A549 (cell line): ENCODE measurements around the gene TBPL2. TPM values are rescaled to one million over a fixed set of nuclear protein-coding genes. Genes with fewer than 3 reads are reported as not detected.
A peak's percentile ranks its signal among the peaks of the same experiment; 100 is the strongest.

Source experiments
- ATAC-seq, 2 experiments: fragments of 200-7000 bp in 1 of 2; fragments of >200 bp in 1 of 2; cut with Nextera tagmentation in 1 of 2; cut with Tn5 transposase in 1 of 2; 3 replicates each; pipeline versions ENCODE4 v1.8.0 to v1.9.1; 2018 to 2020; ENCODE audit warnings: mild to moderate bottlenecking in 1 of 2, moderate library complexity in 1 of 2
- CTCF ChIA-PET: fragments of 300-600 bp; sonication (Branson Sonifier 250); formaldehyde crosslinking; extraction: SDS; loops from one replicate; lab custom pipeline; 2021; ENCODE audit warnings: antibody characterized with exemption, inconsistent platforms; lab: Yijun Ruan, JAX
- POLR2A ChIA-PET: fragments of 350-600 bp; formaldehyde crosslinking; extraction: SDS; loops from one replicate; lab custom pipeline; 2021; ENCODE audit warnings: antibody characterized with exemption, inconsistent platforms; lab: Yijun Ruan, JAX
- DNase-seq, 2 experiments: peaks; one replicate each; pipeline versions ENCODE4 v3.0.0 to v3.0.0-alpha.2; 2011 to 2016; ENCODE audit warnings: low read depth in 1 of 2, low spot score in 1 of 2
- FAIRE-seq: peaks from 2 replicates; lab custom pipeline; 2011; peaks lifted over from hg19 to GRCh38; lab: Jason Lieb, UNC
- H3K27ac ChIP-seq, 2 experiments: fragments of >200 bp; sonication (Bioruptor Twin); formaldehyde crosslinking; 3 replicates each; pipeline ENCODE4 v1.5.1; 2016 to 2017
- H3K4me1 ChIP-seq: fragments of >200 bp; sonication (Bioruptor Twin); formaldehyde crosslinking; 3 replicates; pipeline ENCODE4 v1.6.1; 2016
- H3K4me2 ChIP-seq: fragments of >200 bp; sonication (Bioruptor Twin); formaldehyde crosslinking; 3 replicates; pipeline ENCODE4 v1.6.1; 2016
- H3K4me3 ChIP-seq: fragments of >200 bp; sonication (Bioruptor Twin); formaldehyde crosslinking; 3 replicates; pipeline ENCODE4 v1.5.1; 2016
- H3K9me3 ChIP-seq: fragments of >200 bp; sonication (Bioruptor Twin); formaldehyde crosslinking; 3 replicates; pipeline ENCODE4 v1.6.1; 2016
- CEBPB ChIP-seq, 2 experiments: fragments of >200 bp in 1 of 2; sonication (Bioruptor Twin) in 1 of 2; formaldehyde crosslinking in 1 of 2; IDR thresholded peaks; 2 replicates each; pipeline ENCODE4 v1.6.1; 2012 to 2016
- CHD4 ChIP-seq: fragments of 200-600 bp; sonication (generic); IDR thresholded peaks from 2 replicates; pipeline ENCODE4 v1.6.1; 2016; ENCODE audit warnings: antibody characterized with exemption, mild to moderate bottlenecking, borderline replicate concordance
- EHF ChIP-seq: fragments of 250-450 bp; sonication (Bioruptor Pico); IDR thresholded peaks from 2 replicates; pipeline ENCODE4 v1.5.0; 2020; ENCODE audit warnings: mild to moderate bottlenecking
- EHMT2 ChIP-seq: fragments of 200-600 bp; sonication (generic); IDR thresholded peaks from 2 replicates; pipeline ENCODE4 v1.6.1; 2016; ENCODE audit warnings: antibody characterized with exemption, low read depth, mild to moderate bottlenecking, moderate library complexity
- EP300 ChIP-seq, 2 experiments: fragments of >200 bp; sonication (Bioruptor Twin); formaldehyde crosslinking; IDR thresholded peaks; 2 replicates in 1 of 2; 3 replicates in 1 of 2; pipeline ENCODE4 v1.6.1; 2016 to 2017
- ESRRA ChIP-seq: fragments of 150-350 bp; IDR thresholded peaks from 2 replicates; pipeline ENCODE4 v1.6.1; 2014; ENCODE audit warnings: mild to moderate bottlenecking, low read length, borderline replicate concordance
- FOSB ChIP-seq: fragments of 250-450 bp; sonication (Bioruptor Pico); IDR thresholded peaks from 2 replicates; pipeline ENCODE4 v1.5.0; 2020; ENCODE audit warnings: mild to moderate bottlenecking, moderate library complexity
- GATA3 ChIP-seq: IDR thresholded peaks from 2 replicates; pipeline ENCODE4 v1.6.1; 2012; ENCODE audit warnings: borderline replicate concordance
- HEYL ChIP-seq: fragments of 250-450 bp; sonication (Bioruptor Pico); IDR thresholded peaks from 2 replicates; pipeline ENCODE4 v1.8.0; 2021; ENCODE audit warnings: mild to moderate bottlenecking, moderate library complexity
- HMGXB4 ChIP-seq: fragments of 250-450 bp; sonication (Bioruptor Pico); IDR thresholded peaks from 2 replicates; pipeline ENCODE4 v1.5.0; 2021; ENCODE audit warnings: mild to moderate bottlenecking, moderate library complexity, borderline replicate concordance
- HOXB13 ChIP-seq: fragments of 250-450 bp; sonication (Bioruptor Pico); IDR thresholded peaks from 2 replicates; pipeline ENCODE4 v1.5.0; 2020; ENCODE audit warnings: low read depth, mild to moderate bottlenecking, moderate library complexity
- KDM5A ChIP-seq: fragments of 200-600 bp; sonication (generic); IDR thresholded peaks from 2 replicates; pipeline ENCODE4 v1.6.1; 2016; ENCODE audit warnings: antibody characterized with exemption, mild to moderate bottlenecking
- MAFK ChIP-seq: fragments of 450-650 bp; IDR thresholded peaks from 2 replicates; pipeline ENCODE4 v1.6.1; 2014; ENCODE audit not compliant: partially characterized antibody
- MAX ChIP-seq: IDR thresholded peaks from 2 replicates; pipeline ENCODE4 v1.6.1; 2012
- NPAS2 ChIP-seq: fragments of 250-450 bp; sonication (Bioruptor Pico); IDR thresholded peaks from 2 replicates; pipeline ENCODE4 v1.8.0; 2022; ENCODE audit warnings: mild to moderate bottlenecking, moderate library complexity, borderline replicate concordance
- PHF8 ChIP-seq: fragments of 200-600 bp; sonication (generic); IDR thresholded peaks from 2 replicates; pipeline ENCODE4 v1.6.1; 2016; ENCODE audit warnings: low read depth, mild to moderate bottlenecking, antibody characterized with exemption, moderate library complexity, borderline replicate concordance
- POLR2AphosphoS2 ChIP-seq: conservative IDR thresholded peaks from 2 replicates; pipeline ENCODE4 v1.6.1; 2012; ENCODE audit warnings: low read length, improper control_type of control experiment, inconsistent platforms
- RAD21 ChIP-seq, 2 experiments: fragments of >200 bp in 1 of 2; sonication (Bioruptor Twin) in 1 of 2; formaldehyde crosslinking in 1 of 2; IDR thresholded peaks in 1 of 2; conservative IDR thresholded peaks in 1 of 2; 2 replicates in 1 of 2; 3 replicates in 1 of 2; pipeline ENCODE4 v1.6.1; 2012 to 2018; ENCODE audit warnings: inconsistent platforms in 1 of 2
- RARB ChIP-seq: fragments of 250-450 bp; sonication (Bioruptor Pico); IDR thresholded peaks from 2 replicates; pipeline ENCODE4 v1.8.0; 2021; ENCODE audit warnings: mild to moderate bottlenecking, moderate library complexity
- REST ChIP-seq: fragments of 200-600 bp; sonication (generic); IDR thresholded peaks from 2 replicates; pipeline ENCODE4 v1.6.1; 2016; ENCODE audit warnings: antibody characterized with exemption, mild to moderate bottlenecking, moderate library complexity
- TFCP2L1 ChIP-seq: fragments of 250-450 bp; sonication (Bioruptor Pico); IDR thresholded peaks from 2 replicates; pipeline ENCODE4 v1.5.0; 2021; ENCODE audit warnings: mild to moderate bottlenecking
- WGBS: methylation state at CpG from one replicate; pipeline ENCODE4 v1.1.6; 2017; ENCODE audit errors: missing lambda C conversion rate; 5-methylcytosine and 5-hydroxymethylcytosine counted together
- polyA plus RNA-seq, 4 experiments: library from polyadenylated mRNA; depleted of rRNA in 3 of 4; stranded (reverse); fragments of >200 nt; fragmentation: RNase III in 1 of 4; extraction: RNeasy Plus Mini Kit Qiagen cat#74134 plus additional on column Dnase treatment in 1 of 4; gene quantifications; 2 replicates in 3 of 4; 3 replicates in 1 of 4; pipeline ENCODE4 v1.2.3, GENCODE V29; 2011 to 2017
- TF ChIP-seq, protein P1 (sequence below): IDR thresholded peaks from 2 replicates; pipeline ENCODE4 v1.6.1; 2012; ENCODE audit warnings: low read depth, borderline replicate concordance

The TBPL2 gene
- polyA plus RNA-seq, 2 of the 4 experiments (the other 2 are of a cell fraction), result not detected

- no peak for TF ChIP-seq FOSB (CRISPR knock-in tag)
- no peak for TF ChIP-seq KDM5A
Observed at GRCh38 chr14:55436519-55436918, 3.9 kb downstream of the TBPL2 start (continued).

GRCh38 chr14:55434805-55435174 is 5.6 kb downstream of the TBPL2 start:
- POLR2A ChIA-PET, result no interaction called here

GRCh38 chr14:55433880-55434804 is 6.3 kb downstream of the TBPL2 start:
- TF ChIP-seq ESRRA (no peak), MAFK (peak; percentile 68)
- Histone ChIP-seq H3K4me3 (no peak overlapping the region), H3K9me3 (no peaks in the 10 kb centered on the region), H3K4me1 (no peaks in the 10 kb centered on the region), H3K27ac (no peak overlapping the region), H3K4me2 (no peak overlapping the region)
- FAIRE-seq, result no peak
- ChIA-PET POLR2A (no interaction called here), CTCF (interaction anchor here (0.6 to 3.3 kb wide), 5 partner anchors 11 to 1058 kb away, joined by 4 to 21 read pairs (median 9); no protein-coding TSS in a partner anchor)
- no peak for DNase-seq
- no peak for ATAC-seq
- 49% methylated on average over 6 of the region's 6 CpGs for WGBS

More at GRCh38 chr14:55434805-55435174, 5.6 kb downstream of the TBPL2 start:
- Histone ChIP-seq H3K4me3 (no peak overlapping the region), H3K27ac (no peak overlapping the region), H3K4me1 (no peaks in the 10 kb centered on the region), H3K9me3 (no peaks in the 10 kb centered on the region)
- DNase-seq, result no peak
- 17% methylated on average over 3 of the region's 3 CpGs for WGBS
- FAIRE-seq, result no peak
- CTCF ChIA-PET, result interaction anchor here (0.6 to 3.0 kb wide), 6 partner anchors 11 to 1058 kb away, joined by 3 to 21 read pairs (median 6); no protein-coding TSS in a partner anchor
- ATAC-seq, result no peak
- no peak for TF ChIP-seq ESRRA
- TF ChIP-seq, protein P1, sequence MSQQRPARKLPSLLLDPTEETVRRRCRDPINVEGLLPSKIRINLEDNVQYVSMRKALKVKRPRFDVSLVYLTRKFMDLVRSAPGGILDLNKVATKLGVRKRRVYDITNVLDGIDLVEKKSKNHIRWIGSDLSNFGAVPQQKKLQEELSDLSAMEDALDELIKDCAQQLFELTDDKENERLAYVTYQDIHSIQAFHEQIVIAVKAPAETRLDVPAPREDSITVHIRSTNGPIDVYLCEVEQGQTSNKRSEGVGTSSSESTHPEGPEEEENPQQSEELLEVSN, result no peak
- TF ChIP-seq MAX, result no peak
- no peak for TF ChIP-seq RARB (CRISPR knock-in tag)
- TF ChIP-seq GATA3, result no peak
- no peak for TF ChIP-seq CHD4
- TF ChIP-seq EHMT2, result no peak
- no peak for TF ChIP-seq TFCP2L1 (CRISPR knock-in tag)
- TF ChIP-seq RAD21 (conservative IDR thresholded peaks at IDR 0.05 in 1 of 2, IDR thresholded peaks at IDR 0.05 in 1 of 2), result no peak
- no peak for TF ChIP-seq POLR2AphosphoS2
- no peak for TF ChIP-seq EP300 (IDR thresholded peaks at IDR 0.05)
- TF ChIP-seq NPAS2 (CRISPR knock-in tag), result no peak
- TF ChIP-seq CEBPB (IDR thresholded peaks at IDR 0.05), result no peak
- TF ChIP-seq, all 56 proteins: peak for 0
- H3K4me2 ChIP-seq, result no peak overlapping the region

DNA sequence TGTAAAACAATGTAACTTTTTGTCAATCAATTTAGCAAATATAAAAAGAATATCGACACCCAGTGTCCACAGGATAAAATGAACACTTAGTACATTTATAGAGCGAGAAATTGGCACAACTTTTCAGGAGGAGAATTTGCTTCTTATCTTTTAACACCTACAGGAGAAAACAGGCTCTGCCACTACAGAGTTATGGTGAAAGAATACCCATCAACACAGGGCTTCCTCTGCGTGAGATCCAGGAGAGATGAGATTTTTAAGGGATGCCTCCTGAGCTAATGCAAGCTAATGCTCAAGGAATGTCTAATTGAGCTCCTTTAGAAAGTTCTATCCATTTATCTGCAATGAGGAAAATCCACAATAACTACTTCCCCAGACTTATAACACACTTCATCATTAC is 7.8 kb downstream of the TBPL2 start:
- WGBS, result 76% methylated on average over 3 of the region's 3 CpGs
- POLR2A ChIA-PET, result interaction anchor here (0.6 kb wide), 2 partner anchors 130 to 386 kb away, joined by 3 read pairs; no protein-coding TSS in a partner anchor
- Histone ChIP-seq H3K4me1 (no peaks in the 10 kb centered on the region), H3K4me2 (no peak overlapping the region), H3K9me3 (no peaks in the 10 kb centered on the region), H3K27ac (no peak overlapping the region), H3K4me3 (no peak overlapping the region)
- no peak for FAIRE-seq
- CTCF ChIA-PET, result interaction anchor here (0.6 to 3.3 kb wide), 3 partner anchors 8 to 219 kb away, joined by 3 to 18 read pairs (median 4); partner anchors contain the start of gene TBPL2
- ATAC-seq, result no peak
- no peak for DNase-seq
- TF ChIP-seq HMGXB4 (CRISPR knock-in tag) (no peak), PHF8 (no peak), HEYL (CRISPR knock-in tag) (no peak), REST (no peak), HOXB13 (CRISPR knock-in tag) (no peak), EHF (no peak)
- TF ChIP-seq, protein P1, result no peak
